Upper lobe of left lung (tissue), 4 donors: ENCODE data around the gene HNRNPDL.

ENCODE experiments used
- EP300 ChIP-seq, 4 donors: sonication (generic); formaldehyde crosslinking; IDR thresholded peaks; one replicate each; pipeline ENCODE4 v1.5.1; 2017; ENCODE audit warnings: antibody characterized with exemption in 4 of 4, control low read depth in 2 of 4
- POLR2A ChIP-seq, 4 donors: fragments of 450-650 bp; IDR thresholded peaks; one replicate each; pipeline ENCODE4 v1.5.1; 2016 to 2017; ENCODE audit warnings: antibody characterized with exemption in 4 of 4, mild to moderate bottlenecking in 2 of 4
- POLR2AphosphoS5 ChIP-seq, 2 donors: sonication (generic); formaldehyde crosslinking; IDR thresholded peaks; one replicate each; pipeline ENCODE4 v1.5.1; 2017; ENCODE audit warnings: antibody characterized with exemption in 2 of 2
- TF ChIP-seq, protein P1 (sequence below), 6 experiments: fragments of 450-650 bp in 4 of 6; fragments of 200-600 bp in 2 of 6; sonication (generic) in 2 of 6; IDR thresholded peaks; one replicate each; pipeline ENCODE4 v1.5.1; 2016 to 2019; ENCODE audit warnings: antibody characterized with exemption in 6 of 6

GRCh38 chr4:82430964-82431745 is 893 bp upstream of the HNRNPDL start:
- TF ChIP-seq, protein P1, sequence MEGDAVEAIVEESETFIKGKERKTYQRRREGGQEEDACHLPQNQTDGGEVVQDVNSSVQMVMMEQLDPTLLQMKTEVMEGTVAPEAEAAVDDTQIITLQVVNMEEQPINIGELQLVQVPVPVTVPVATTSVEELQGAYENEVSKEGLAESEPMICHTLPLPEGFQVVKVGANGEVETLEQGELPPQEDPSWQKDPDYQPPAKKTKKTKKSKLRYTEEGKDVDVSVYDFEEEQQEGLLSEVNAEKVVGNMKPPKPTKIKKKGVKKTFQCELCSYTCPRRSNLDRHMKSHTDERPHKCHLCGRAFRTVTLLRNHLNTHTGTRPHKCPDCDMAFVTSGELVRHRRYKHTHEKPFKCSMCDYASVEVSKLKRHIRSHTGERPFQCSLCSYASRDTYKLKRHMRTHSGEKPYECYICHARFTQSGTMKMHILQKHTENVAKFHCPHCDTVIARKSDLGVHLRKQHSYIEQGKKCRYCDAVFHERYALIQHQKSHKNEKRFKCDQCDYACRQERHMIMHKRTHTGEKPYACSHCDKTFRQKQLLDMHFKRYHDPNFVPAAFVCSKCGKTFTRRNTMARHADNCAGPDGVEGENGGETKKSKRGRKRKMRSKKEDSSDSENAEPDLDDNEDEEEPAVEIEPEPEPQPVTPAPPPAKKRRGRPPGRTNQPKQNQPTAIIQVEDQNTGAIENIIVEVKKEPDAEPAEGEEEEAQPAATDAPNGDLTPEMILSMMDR (IDR thresholded peaks at IDR 0.05) = peak in 1 of 6 experiments; percentile 2
- TF ChIP-seq EP300 (IDR thresholded peaks at IDR 0.05) = no peak
- no peak for TF ChIP-seq POLR2A (IDR thresholded peaks at IDR 0.05)
- no peak for TF ChIP-seq POLR2AphosphoS5 (IDR thresholded peaks at IDR 0.05)
